Measurements from ENCODE around the gene PARD3. TPM values are rescaled to one million over a fixed set of nuclear protein-coding genes. Genes with fewer than 3 reads are reported as not detected.
"Not testable (repeated sequence)": the region's sequence is repeated elsewhere in the genome, so short reads cannot be mapped to it uniquely, and the experiment has no call there.

The PARD3 gene
- total RNA-seq, 2 donors from 2014 or later: 23.1 to 29.7 TPM

DNA sequence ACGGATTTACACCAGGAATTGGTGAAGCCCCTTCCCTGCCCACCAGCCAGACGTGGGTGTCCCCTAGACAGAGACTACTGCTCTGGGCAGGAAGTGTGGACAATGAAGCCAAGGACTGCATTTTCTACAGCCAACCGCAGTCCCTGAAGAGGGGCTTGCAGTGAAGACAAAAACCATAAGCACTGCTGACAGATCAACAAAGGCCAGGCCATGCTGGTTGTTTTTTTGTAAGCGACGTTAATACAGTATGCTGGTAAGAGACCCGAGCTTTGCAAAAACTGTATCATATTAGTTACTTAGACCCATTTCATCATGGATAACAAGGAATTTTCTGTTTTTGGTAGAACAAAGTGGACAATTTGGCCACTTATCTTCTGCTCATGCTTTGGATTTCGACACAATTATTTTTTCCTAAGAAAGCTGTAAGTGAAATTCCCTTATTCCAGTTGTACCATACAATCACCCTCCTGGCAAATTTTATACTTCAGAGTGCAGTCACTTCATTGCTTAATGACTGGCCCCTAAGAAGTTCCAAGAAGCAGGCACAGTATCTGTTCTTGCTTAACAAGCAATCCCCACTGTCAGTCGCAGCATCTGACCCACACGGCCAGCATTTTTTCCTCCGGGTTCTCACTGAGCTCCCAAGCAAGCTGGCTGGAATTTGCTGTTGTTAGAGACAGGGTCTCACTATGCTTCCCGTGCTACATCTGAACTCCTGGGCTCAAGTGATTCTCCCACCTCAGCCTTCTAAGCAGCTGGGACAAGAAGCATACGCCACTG, 163.5 kb downstream of the PARD3 start:
- DNase-seq: no peak
- intact Hi-C loops (cut with DNase I): no loop called here

DNA sequence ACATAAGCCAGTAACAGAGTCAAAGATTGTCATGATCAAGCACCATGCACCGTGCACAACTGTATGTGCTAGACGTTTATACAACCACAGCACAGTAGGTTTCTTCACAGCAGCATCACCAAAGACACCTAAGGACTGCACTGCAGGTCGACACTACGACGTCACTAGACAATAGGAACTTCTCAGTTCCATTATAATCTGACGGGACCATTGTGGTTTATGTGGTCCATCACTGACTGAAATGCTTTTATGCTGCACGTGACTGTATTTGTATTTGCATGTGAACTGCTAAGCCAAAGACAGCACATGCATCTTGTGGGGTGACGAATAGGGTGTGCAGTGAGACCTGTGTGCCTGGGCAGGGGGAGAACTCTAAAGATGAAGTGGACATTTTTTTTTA, 164.9 kb downstream of the PARD3 start:
- intact Hi-C loops (cut with DNase I): no loop called here
- DNase-seq (no peak), ATAC-seq (no peak)

More for the DNA sequence above, 163.5 kb downstream of the PARD3 start:
- ATAC-seq: peak in 1 of 2 donors; percentile 49

DNA sequence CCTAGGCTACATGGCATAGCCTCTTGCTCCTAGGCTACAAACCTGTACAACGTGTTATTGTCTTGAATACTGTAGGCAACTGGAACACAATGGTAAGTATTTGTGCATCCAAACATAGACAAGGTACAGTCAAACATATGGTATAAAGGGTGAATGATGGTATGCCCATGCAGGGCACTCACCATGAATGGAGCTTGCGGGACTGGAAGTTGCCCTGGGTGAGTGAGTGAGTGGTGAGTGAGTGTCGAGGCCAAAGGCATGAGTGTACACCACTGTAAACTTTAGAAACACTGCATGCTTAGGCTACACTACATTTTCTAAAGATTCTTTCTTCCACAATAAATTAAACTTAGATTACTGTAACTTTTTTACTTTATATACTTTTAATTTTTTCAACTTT, 165.7 kb downstream of the PARD3 start:
- DNase-seq (no peak), ATAC-seq (no peak)
- intact Hi-C loops (cut with DNase I): loop anchor here in 1 of 2 donors (10.0 kb wide), 1 partner anchor 1455 kb away; no protein-coding TSS in a partner anchor

DNA sequence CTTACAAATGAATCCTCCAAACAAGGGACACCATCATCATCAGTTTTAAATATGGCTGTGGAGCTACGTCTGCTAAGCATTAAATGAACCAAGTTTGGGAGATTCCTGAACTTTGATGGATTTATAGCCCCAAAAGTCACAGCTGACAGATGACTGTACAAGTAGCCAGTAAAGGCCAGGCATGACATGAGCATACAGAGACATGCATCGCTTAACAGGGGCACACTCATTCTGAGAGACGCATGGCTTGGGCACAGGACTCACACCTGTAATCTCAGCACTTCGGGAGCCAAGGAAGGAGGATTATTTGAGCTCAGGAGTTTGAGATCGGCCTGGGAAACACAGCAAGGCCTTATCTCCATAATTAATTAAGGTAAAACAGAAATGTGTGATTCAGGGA, 166.2 kb downstream of the PARD3 start:
- intact Hi-C loops (cut with DNase I): loop anchor here in 1 of 2 donors (10.0 kb wide), 1 partner anchor 1454 kb away; no protein-coding TSS in a partner anchor
- ATAC-seq: no peak

DNA sequence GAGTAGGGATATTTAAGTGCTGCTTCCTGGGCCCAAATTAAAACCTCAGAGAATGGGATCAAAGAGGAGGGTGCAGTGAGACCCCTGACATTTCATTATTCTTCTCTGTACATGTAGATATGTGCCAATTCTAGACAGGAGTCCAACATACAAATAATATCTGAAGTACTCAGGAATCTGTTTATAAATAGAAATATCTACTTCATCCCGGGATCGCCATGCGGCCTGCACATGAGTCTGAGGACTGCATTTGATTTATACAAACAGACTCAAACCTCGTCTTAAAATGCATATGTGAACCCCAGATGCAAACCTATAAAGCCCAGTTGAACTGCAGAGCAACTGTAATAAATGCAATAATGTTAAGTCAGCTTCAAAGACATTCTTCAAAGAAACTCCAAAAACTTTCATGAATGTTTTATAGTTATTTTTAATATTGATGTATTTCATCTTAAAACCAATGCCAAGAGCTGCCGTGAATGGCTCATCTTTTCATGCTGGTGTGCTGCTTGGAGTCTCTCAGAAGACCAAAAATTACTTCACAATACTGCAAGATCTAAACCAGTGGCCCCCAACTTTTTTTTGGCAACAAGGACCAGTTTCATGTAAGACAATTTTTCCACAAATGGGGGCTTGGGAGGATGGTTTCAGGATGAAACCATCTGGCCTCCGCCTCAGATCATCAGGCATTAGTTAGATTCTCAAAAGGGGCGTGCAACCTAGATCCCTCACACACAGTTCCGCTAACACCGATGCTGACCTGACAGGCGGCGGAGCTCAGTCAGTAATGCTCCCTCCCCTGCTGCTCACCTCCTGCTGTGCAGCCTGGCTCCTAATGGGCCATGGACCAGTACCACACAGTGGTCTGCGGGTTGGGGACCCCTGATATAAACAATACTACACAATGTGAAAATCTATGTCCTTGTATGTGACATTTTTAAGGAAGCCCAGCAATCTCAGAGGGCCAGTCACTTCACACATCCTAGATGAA, 166.9 kb downstream of the PARD3 start:
- intact Hi-C loops (cut with DNase I): loop anchor here in 1 of 2 donors (10.0 kb wide), 1 partner anchor 1453 kb away; no protein-coding TSS in a partner anchor
- DNase-seq (no peak), ATAC-seq (peak in 1 of 2 donors; percentile 20)

More for the DNA sequence above, 166.2 kb downstream of the PARD3 start:
- no peak for DNase-seq

DNA sequence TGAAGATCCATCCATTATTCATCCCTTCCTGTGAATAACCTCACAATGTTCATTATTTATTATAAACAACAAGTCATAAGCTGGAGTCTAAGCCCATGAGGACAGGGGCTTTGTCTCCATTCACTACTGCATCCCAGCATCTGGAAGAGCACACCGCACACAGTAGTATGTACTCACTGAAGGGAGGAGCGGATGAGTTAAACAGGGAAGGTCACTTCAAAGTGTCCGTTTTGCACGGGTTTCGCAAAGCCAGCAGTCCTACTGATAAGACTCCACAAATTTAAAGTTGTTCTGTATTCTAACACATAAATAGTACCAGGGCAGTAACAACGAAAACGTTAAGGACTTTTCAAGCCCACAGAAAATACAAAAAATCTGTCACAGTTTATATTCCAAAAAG, 167.9 kb downstream of the PARD3 start:
- no peak for ATAC-seq
- no peak for DNase-seq
- intact Hi-C loops (cut with DNase I): loop anchor here in 1 of 2 donors (10.0 kb wide), 1 partner anchor 1452 kb away; no protein-coding TSS in a partner anchor

DNA sequence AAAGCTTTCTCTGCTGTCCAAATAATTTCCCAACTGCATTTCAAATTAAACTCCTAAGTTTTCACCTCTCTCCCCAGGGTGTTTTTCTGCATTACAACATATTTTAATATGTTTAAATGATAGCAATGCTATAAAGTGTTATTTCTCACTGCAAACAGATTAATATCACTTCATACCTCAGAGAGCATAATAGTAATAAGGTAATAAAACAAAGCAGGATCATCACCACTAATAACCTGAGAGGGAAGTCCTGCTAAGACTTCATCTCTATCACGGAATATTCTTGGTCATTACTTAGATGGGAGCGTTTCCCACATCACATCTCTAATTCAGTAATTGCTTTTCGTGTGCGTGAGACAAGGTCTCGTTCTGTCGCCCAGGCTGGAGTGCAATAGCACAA, 168.8 kb downstream of the PARD3 start:
- ATAC-seq: no peak
- intact Hi-C loops (cut with DNase I): loop anchor here in 1 of 2 donors (10.0 kb wide), 1 partner anchor 1452 kb away; no protein-coding TSS in a partner anchor

DNA sequence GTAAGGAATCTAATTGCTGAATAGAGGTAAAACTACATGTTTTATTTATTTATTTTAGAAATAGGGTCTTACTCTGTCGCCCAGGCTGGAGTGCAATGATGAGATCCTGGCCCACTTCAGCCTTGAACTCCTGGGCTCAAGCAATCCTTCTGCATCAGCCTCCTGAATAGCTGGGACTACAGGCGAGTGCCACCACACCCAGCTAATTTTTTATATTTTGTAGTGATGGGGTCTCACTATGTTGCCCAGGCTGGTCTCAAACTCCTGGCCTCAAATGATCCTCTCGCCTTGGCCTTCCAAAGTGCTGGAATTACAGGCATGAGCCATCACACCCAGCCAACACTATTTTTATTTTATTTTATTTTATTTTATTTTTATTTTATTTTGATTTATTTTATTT, 170.3 kb downstream of the PARD3 start:
- ATAC-seq, DNase-seq: not testable (repeated sequence)
- intact Hi-C loops (cut with DNase I): loop anchor here in 1 of 2 donors (10.0 kb wide), 1 partner anchor 1450 kb away; no protein-coding TSS in a partner anchor

More for the DNA sequence above, 168.8 kb downstream of the PARD3 start:
- DNase-seq: no peak

DNA sequence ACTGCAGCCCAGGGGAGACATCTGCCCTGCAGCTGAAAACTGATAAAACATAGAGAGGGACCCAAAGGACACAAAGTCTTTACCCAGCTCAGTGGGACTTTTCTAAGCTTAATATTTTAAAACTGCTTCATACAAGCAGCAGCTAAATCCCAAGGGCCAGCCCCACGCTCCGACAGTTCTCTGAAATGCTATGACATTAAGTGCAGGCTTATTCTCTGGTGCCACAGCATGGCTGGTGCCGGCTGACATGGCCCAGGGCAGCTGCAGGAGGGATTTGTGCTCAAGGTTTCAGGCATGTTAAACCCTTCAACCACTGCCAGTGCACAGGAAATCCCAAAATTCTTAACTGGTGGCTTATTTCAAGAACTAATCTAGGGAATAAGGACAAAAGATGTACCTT, 170.9 kb downstream of the PARD3 start:
- DNase-seq (no peak), ATAC-seq (peak; percentile 19 to 55)
- intact Hi-C loops (cut with DNase I): loop anchor here in 1 of 2 donors (10.0 kb wide), 1 partner anchor 1449 kb away; no protein-coding TSS in a partner anchor

DNA sequence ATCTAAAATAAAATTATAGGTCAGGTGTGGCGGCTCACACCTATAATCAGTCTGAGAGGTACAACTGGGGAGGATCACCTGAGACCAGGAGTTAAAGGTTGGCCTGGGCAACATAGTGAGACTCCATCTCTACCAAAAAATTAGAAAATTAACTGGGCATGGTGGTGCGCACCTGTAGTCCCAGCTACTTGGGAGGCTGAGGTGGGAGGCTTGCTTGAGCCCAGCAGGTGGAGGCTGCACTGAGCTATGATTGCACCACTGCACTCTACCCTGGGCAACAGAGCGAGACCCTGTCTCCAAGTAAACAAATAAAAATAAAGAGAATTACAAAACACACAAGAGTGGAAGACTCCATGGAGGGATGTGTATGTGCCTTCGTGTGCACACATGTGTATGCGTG, 171.5 kb downstream of the PARD3 start:
- intact Hi-C loops (cut with DNase I): loop anchor here in 1 of 2 donors (10.0 kb wide), 1 partner anchor 1449 kb away; no protein-coding TSS in a partner anchor
- no peak for ATAC-seq
- DNase-seq: no peak

DNA sequence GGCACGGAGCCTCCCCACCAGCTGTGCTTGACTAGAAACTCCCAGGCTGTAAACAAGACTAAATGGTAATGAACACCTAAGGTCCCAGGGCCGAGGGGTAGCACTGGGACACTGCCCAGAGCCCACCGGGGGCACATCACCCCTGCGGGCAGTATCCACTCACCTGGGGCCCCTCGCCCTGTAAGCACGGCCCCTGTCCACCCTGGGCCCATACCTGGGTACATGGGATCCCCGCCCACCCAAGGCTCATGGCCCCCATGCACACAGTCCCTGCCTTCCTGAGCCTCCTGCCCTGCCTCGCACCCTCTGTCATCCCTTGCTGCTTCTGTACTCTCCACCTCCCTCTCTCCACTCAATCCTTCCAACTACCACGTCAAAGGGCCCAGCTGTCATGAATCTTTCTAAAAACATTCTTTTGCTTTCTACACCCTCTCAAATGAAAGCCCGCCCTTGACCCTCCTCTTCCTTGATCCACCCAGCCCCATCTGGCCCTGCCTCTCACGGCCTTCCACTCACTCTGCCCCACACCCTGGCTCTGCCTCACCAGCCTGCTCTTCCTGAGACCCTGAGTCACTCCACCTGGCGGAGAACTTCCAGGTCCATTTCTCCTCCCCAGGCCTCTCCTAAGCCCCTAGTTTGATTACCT, 173.1 kb downstream of the PARD3 start:
- intact Hi-C loops (cut with DNase I): loop anchor here in 1 of 2 donors (10.0 kb wide), 1 partner anchor 1447 kb away; no protein-coding TSS in a partner anchor
- no peak for DNase-seq

DNA sequence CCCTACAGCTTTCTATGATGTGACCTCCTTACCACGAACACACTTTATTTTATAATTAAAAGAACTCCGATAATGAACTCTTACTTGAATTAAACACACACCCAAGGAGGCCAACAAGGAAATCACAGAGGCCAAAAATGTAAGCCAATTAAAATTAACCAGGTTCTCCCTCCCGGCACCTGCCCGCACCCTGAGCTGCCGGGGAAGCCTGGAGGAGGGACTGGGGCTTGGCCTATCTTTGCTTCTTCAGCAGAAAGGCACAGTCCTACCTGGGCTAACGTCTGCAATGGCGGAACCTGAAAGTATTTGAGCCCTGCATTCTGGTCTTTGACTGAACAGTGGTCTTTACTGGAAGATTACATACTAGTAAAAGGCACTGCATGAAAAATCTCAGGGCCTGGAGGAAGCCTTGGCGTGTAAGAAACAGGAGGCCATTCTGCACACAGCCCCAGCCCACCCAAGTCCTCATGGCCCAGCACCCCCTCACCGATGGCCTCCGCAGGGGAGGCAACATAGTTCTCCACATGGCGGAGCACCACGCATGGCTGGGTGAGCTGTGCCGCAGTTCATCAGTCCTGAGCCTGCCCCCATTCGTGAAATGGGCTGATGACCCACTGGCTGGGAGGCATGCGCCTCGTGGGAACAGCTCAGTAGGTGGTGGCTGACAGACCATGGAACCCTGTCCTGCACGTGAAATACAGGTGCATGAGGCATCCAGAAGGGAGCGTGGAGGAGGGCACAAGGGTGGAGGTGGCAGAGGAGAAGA, 173.8 kb downstream of the PARD3 start:
- DNase-seq: no peak
- intact Hi-C loops (cut with DNase I): loop anchor here in 1 of 2 donors (10.0 kb wide), 1 partner anchor 1447 kb away; no protein-coding TSS in a partner anchor
- ATAC-seq: no peak

More for the DNA sequence above, 173.1 kb downstream of the PARD3 start:
- ATAC-seq: peak; percentile 7 to 13

DNA sequence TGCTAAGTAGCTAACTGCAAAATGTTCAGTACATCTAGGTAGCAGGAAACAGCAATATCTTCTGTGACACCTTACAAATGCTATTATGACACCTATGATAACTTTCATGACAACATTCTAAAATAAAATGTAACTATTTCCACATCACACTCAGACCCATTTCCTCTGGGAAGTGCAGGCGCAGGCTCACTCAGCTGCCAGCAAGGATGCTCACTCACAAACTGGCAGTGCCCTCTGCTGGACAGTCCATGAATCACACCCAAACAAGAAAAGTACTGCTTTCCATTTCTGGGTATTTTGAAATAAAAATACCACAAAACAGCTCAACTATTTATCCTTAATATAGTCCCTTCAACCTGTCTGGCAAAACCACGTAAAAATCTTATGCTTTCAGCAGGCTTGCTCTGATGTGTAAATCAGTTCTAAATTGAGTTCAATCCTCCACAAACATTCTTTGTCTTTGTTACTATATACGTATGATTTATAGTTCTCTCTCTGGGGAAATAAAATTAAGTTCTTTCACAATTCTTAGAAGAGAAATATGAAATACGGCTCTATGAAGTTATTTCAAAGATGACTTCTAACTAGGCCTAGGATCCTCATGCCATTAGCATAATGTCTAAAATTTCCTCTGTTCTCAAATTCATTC, 176.6 kb downstream of the PARD3 start:
- peak; percentile 77 to 82 for ATAC-seq
- peak; percentile 87 for DNase-seq
- intact Hi-C loops (cut with DNase I): loop anchor here in 1 of 2 donors (5.0 kb wide), 3 partner anchors 101 to 1446 kb away; partner anchors contain the start of gene NRP1

DNA sequence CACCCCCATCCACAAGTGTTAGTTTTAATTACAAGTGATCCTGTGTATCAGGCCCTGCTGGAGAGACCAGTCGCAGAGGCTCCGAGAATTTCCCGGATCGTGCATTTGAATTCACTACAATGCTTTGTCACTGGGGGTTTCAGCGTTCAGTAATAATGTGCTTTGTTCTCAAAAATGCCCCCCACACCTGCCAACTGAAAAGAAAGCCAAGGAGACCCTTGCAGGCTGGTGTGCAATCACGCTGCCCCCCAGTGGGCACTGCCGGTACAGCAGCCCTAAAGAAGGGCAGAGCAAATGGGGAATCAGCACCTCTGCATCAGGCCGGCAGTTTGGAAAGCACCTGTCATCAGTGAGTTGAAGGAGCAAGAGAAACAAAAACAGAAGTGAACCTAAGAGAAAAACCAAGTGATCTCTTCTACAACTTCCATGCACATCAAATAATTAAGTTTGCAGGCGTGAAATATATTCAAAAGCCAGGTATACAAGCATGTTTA, 177.6 kb downstream of the PARD3 start:
- DNase-seq (peak; percentile 67), ATAC-seq (peak; percentile 59 to 63)
- intact Hi-C loops (cut with DNase I): loop anchor here in 1 of 2 donors (5.0 kb wide), 3 partner anchors 100 to 1445 kb away; partner anchors contain the start of gene NRP1

DNA sequence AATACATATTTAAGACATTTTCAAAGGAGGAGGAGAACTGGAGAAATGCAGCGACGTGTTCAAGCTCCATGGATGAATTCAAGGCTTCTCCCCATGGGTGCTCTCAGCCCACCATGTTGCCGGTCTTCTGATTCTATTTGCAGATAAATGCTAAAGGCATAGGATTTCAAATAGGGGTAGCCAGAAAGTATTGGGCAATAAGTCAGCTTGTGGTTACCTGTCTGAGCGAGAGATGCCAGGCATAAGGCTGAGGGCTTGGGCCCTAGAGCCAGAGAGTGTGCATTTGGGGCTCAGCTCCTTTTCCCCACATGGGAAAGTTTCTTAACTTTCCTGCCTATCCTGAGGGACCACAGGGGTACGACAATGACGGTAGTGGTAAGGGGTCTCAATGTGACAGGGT, 180.0 kb downstream of the PARD3 start:
- ATAC-seq (no peak), DNase-seq (no peak)
- intact Hi-C loops (cut with DNase I): loop anchor here in 1 of 2 donors (5.0 kb wide), 3 partner anchors 98 to 1443 kb away; partner anchors contain the start of gene NRP1

DNA sequence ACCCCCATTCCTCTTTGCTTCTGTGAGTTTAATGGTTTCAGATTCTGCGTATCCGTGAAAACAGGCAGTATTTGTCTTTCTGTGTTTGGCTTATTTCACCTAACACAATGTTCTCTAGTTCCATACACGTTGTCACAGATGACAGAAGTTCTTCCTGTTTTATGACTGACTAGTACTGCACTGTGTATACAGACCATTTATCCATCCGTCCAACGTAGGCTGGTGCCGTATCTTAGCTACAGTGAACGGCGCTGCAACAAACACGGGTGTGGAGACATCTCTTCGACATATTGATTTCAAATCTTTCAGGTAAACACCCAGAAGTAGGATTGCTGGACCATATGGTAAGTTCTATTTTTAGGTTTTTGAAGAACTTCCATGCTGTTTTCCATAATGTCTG, 181.7 kb downstream of the PARD3 start:
- DNase-seq (no peak), ATAC-seq (no peak)
- intact Hi-C loops (cut with DNase I): no loop called here

DNA sequence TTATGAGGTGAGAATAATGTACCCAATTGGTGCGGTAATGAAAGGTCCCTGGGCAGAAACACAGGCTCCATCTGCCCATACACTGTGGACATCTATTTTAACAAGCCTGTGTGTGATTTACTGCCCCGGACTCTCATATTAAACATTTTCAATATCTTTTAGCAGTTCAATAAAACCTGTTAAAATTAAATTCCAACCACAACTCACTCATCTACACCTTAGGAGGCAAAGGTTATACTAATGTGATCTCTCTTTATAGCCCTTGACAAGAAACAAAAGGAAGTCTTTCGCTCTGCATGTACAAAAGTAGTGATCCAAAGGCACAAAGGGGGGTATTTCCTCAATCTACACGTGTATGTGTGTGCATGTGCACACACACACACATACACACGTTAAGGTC, 186.0 kb downstream of the PARD3 start:
- intact Hi-C loops (cut with DNase I): no loop called here
- ATAC-seq (no peak), DNase-seq (no peak)
